A549 (cell line): ENCODE results near the gene FCRL3. TPM values are rescaled to one million over a fixed set of nuclear protein-coding genes. Genes with fewer than 3 reads are reported as not detected.

ENCODE experiments used
- ATAC-seq, 2 experiments: fragments of 200-7000 bp in 1 of 2; fragments of >200 bp in 1 of 2; cut with Nextera tagmentation in 1 of 2; cut with Tn5 transposase in 1 of 2; 3 replicates each; pipeline versions ENCODE4 v1.8.0 to v1.9.1; 2018 to 2020; ENCODE audit warnings: mild to moderate bottlenecking in 1 of 2, moderate library complexity in 1 of 2
- CTCF ChIA-PET: fragments of 300-600 bp; sonication (Branson Sonifier 250); formaldehyde crosslinking; extraction: SDS; loops from one replicate; lab custom pipeline; 2021; ENCODE audit warnings: antibody characterized with exemption, inconsistent platforms; lab: Yijun Ruan, JAX
- POLR2A ChIA-PET: fragments of 350-600 bp; formaldehyde crosslinking; extraction: SDS; loops from one replicate; lab custom pipeline; 2021; ENCODE audit warnings: antibody characterized with exemption, inconsistent platforms; lab: Yijun Ruan, JAX
- DNase-seq, 2 experiments: peaks; one replicate each; pipeline versions ENCODE4 v3.0.0 to v3.0.0-alpha.2; 2011 to 2016; ENCODE audit warnings: low read depth in 1 of 2, low spot score in 1 of 2
- FAIRE-seq: peaks from 2 replicates; lab custom pipeline; 2011; peaks lifted over from hg19 to GRCh38; lab: Jason Lieb, UNC
- H3K27ac ChIP-seq, 2 experiments: fragments of >200 bp; sonication (Bioruptor Twin); formaldehyde crosslinking; 3 replicates each; pipeline ENCODE4 v1.5.1; 2016 to 2017
- H3K4me1 ChIP-seq: fragments of >200 bp; sonication (Bioruptor Twin); formaldehyde crosslinking; 3 replicates; pipeline ENCODE4 v1.6.1; 2016
- H3K4me2 ChIP-seq: fragments of >200 bp; sonication (Bioruptor Twin); formaldehyde crosslinking; 3 replicates; pipeline ENCODE4 v1.6.1; 2016
- H3K4me3 ChIP-seq: fragments of >200 bp; sonication (Bioruptor Twin); formaldehyde crosslinking; 3 replicates; pipeline ENCODE4 v1.5.1; 2016
- H3K9me3 ChIP-seq: fragments of >200 bp; sonication (Bioruptor Twin); formaldehyde crosslinking; 3 replicates; pipeline ENCODE4 v1.6.1; 2016
- CBX8 ChIP-seq: fragments of 200-600 bp; sonication (generic); IDR thresholded peaks from 2 replicates; pipeline ENCODE4 v1.6.1; 2016
- CHD2 ChIP-seq: fragments of 150-350 bp; IDR thresholded peaks from 2 replicates; pipeline ENCODE4 v1.6.1; 2014; ENCODE audit warnings: low read length; ENCODE audit not compliant: partially characterized antibody
- EHMT2 ChIP-seq: fragments of 200-600 bp; sonication (generic); IDR thresholded peaks from 2 replicates; pipeline ENCODE4 v1.6.1; 2016; ENCODE audit warnings: antibody characterized with exemption, low read depth, mild to moderate bottlenecking, moderate library complexity
- ELK1 ChIP-seq: fragments of 150-350 bp; IDR thresholded peaks from 2 replicates; pipeline ENCODE4 v1.6.1; 2014; ENCODE audit warnings: low read depth, mild to moderate bottlenecking, low read length
- FOSL2 ChIP-seq, 2 experiments: fragments of 450-650 bp in 1 of 2; fragments of >200 bp in 1 of 2; sonication (Bioruptor Twin) in 1 of 2; formaldehyde crosslinking; IDR thresholded peaks; 2 replicates each; pipeline versions ENCODE4 v1.5.0 to v1.6.1; 2016 to 2020; ENCODE audit warnings: mild to moderate bottlenecking in 1 of 2, moderate library complexity in 1 of 2
- GATA3 ChIP-seq: IDR thresholded peaks from 2 replicates; pipeline ENCODE4 v1.6.1; 2012; ENCODE audit warnings: borderline replicate concordance
- HES2 ChIP-seq: fragments of >200 bp; sonication (Bioruptor Twin); formaldehyde crosslinking; IDR thresholded peaks from 2 replicates; pipeline ENCODE4 v1.6.1; 2016
- HOXA7 ChIP-seq: fragments of 250-450 bp; sonication (Bioruptor Pico); IDR thresholded peaks from 2 replicates; pipeline ENCODE4 v1.5.0; 2020; ENCODE audit warnings: mild to moderate bottlenecking, moderate library complexity
- HOXB5 ChIP-seq: fragments of 250-450 bp; sonication (Bioruptor Pico); IDR thresholded peaks from 2 replicates; pipeline ENCODE4 v1.5.0; 2020; ENCODE audit warnings: mild to moderate bottlenecking, moderate library complexity
- MAX ChIP-seq: IDR thresholded peaks from 2 replicates; pipeline ENCODE4 v1.6.1; 2012
- MAZ ChIP-seq: fragments of 150-350 bp; IDR thresholded peaks from 2 replicates; pipeline ENCODE4 v1.6.1; 2014; ENCODE audit warnings: antibody characterized with exemption, low read depth, low read length, borderline replicate concordance
- NFE2L2 ChIP-seq: fragments of 150-350 bp; conservative IDR thresholded peaks from 2 replicates; pipeline ENCODE4 v1.6.1; 2014; ENCODE audit warnings: low read length
- PHF8 ChIP-seq: fragments of 200-600 bp; sonication (generic); IDR thresholded peaks from 2 replicates; pipeline ENCODE4 v1.6.1; 2016; ENCODE audit warnings: low read depth, mild to moderate bottlenecking, antibody characterized with exemption, moderate library complexity, borderline replicate concordance
- POLR2A ChIP-seq: IDR thresholded peaks from 2 replicates; pipeline ENCODE4 v1.6.1; 2012; ENCODE audit warnings: mild to moderate bottlenecking, low read length
- SREBF2 ChIP-seq: fragments of 450-650 bp; IDR thresholded peaks from 2 replicates; pipeline ENCODE4 v1.6.1; 2014; ENCODE audit warnings: mild to moderate bottlenecking, moderate library complexity
- TFCP2L1 ChIP-seq: fragments of 250-450 bp; sonication (Bioruptor Pico); IDR thresholded peaks from 2 replicates; pipeline ENCODE4 v1.5.0; 2021; ENCODE audit warnings: mild to moderate bottlenecking
- WGBS: methylation state at CpG from one replicate; pipeline ENCODE4 v1.1.6; 2017; ENCODE audit errors: missing lambda C conversion rate; 5-methylcytosine and 5-hydroxymethylcytosine counted together
- polyA plus RNA-seq, 4 experiments: library from polyadenylated mRNA; depleted of rRNA in 3 of 4; stranded (reverse); fragments of >200 nt; fragmentation: RNase III in 1 of 4; extraction: RNeasy Plus Mini Kit Qiagen cat#74134 plus additional on column Dnase treatment in 1 of 4; gene quantifications; 2 replicates in 3 of 4; 3 replicates in 1 of 4; pipeline ENCODE4 v1.2.3, GENCODE V29; 2011 to 2017
- TF ChIP-seq, protein P1 (sequence below): fragments of 200-600 bp; sonication (generic); IDR thresholded peaks from 2 replicates; pipeline ENCODE4 v1.6.1; 2016; ENCODE audit warnings: antibody characterized with exemption, mild to moderate bottlenecking, moderate library complexity
- TF ChIP-seq, protein P2 (sequence below): IDR thresholded peaks from 2 replicates; pipeline ENCODE4 v1.6.1; 2012
- TF ChIP-seq, protein P3 (sequence below): fragments of 250-450 bp; sonication (Bioruptor Pico); IDR thresholded peaks from 2 replicates; pipeline ENCODE4 v1.5.0; 2020; ENCODE audit warnings: low read depth, mild to moderate bottlenecking, moderate library complexity

FCRL3 gene
- polyA plus RNA-seq, 2 of the 4 experiments (the other 2 are of a cell fraction) = 0.01 TPM; not detected in 1

DNA sequence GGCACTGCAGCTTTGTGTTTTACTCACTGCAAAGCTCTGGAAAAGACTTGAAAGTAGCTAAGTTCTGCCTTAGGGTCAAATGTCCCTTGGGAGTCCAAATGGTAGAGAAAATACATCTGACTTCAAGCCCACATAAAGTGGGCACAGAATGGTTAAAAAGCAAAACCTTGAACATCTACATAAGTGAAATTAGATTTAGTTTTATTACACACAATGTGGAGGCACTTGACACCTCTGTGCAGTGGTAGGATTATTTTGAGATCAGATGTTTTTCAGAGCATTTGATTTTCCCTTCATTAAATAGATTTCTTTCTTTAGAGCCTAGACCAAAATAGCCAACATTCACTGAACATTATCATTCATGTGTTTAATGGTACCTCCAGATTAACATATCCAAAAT, 11.2 kb upstream of the FCRL3 start:
- Histone ChIP-seq H3K27ac (no peak overlapping the region), H3K4me3 (no peak overlapping the region), H3K9me3 (no peaks in the 10 kb centered on the region), H3K4me1 (no peaks in the 10 kb centered on the region), H3K4me2 (no peak overlapping the region)
- ChIA-PET POLR2A (no interaction called here), CTCF (interaction anchor here (1.4 kb wide), 1 partner anchor 20 kb away, joined by 3 read pairs; no protein-coding TSS in a partner anchor)
- no peak for DNase-seq
- FAIRE-seq = no peak
- TF ChIP-seq, protein P1, sequence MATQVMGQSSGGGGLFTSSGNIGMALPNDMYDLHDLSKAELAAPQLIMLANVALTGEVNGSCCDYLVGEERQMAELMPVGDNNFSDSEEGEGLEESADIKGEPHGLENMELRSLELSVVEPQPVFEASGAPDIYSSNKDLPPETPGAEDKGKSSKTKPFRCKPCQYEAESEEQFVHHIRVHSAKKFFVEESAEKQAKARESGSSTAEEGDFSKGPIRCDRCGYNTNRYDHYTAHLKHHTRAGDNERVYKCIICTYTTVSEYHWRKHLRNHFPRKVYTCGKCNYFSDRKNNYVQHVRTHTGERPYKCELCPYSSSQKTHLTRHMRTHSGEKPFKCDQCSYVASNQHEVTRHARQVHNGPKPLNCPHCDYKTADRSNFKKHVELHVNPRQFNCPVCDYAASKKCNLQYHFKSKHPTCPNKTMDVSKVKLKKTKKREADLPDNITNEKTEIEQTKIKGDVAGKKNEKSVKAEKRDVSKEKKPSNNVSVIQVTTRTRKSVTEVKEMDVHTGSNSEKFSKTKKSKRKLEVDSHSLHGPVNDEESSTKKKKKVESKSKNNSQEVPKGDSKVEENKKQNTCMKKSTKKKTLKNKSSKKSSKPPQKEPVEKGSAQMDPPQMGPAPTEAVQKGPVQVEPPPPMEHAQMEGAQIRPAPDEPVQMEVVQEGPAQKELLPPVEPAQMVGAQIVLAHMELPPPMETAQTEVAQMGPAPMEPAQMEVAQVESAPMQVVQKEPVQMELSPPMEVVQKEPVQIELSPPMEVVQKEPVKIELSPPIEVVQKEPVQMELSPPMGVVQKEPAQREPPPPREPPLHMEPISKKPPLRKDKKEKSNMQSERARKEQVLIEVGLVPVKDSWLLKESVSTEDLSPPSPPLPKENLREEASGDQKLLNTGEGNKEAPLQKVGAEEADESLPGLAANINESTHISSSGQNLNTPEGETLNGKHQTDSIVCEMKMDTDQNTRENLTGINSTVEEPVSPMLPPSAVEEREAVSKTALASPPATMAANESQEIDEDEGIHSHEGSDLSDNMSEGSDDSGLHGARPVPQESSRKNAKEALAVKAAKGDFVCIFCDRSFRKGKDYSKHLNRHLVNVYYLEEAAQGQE = no peak
- TF ChIP-seq MAX = no peak
- TF ChIP-seq POLR2A = no peak
- TF ChIP-seq CHD2 = no peak
- ATAC-seq = no peak

DNA sequence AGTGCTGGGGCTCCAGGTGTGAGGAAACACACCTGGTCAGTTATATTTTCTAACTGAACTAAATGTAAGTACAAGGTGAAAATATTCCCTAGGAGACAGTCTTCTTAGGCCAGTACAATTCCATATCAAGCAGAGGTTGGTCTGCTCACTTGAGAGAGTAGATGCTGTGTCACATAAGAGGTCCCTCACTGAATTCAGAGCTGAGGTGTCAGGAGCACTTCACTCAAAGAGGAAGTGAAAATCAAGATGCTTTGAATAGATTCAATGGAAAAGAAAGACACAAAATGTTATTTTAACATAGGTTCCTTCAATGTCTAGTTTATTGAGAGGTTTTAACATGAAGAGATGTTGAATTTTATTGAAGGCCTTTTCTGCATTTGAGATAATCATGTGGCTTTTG, 4.3 kb upstream of the FCRL3 start:
- POLR2A ChIA-PET = no interaction called here
- H3K4me3 ChIP-seq = no peak overlapping the region
- H3K4me1 ChIP-seq = no peaks in the 10 kb centered on the region
- ATAC-seq = no peak
- TF ChIP-seq POLR2A = no peak
- no peak for TF ChIP-seq ELK1
- no peak for TF ChIP-seq FOSL2 (IDR thresholded peaks at IDR 0.05)
- TF ChIP-seq FOSL2 (CRISPR knock-in tag; IDR thresholded peaks at IDR 0.05) = no peak
- no peak for TF ChIP-seq MAX
- TF ChIP-seq HOXA7 (CRISPR knock-in tag) = no peak
- TF ChIP-seq HES2 = no peak
- TF ChIP-seq TFCP2L1 (CRISPR knock-in tag) = no peak
- no peak for TF ChIP-seq CBX8
- TF ChIP-seq, protein P2, sequence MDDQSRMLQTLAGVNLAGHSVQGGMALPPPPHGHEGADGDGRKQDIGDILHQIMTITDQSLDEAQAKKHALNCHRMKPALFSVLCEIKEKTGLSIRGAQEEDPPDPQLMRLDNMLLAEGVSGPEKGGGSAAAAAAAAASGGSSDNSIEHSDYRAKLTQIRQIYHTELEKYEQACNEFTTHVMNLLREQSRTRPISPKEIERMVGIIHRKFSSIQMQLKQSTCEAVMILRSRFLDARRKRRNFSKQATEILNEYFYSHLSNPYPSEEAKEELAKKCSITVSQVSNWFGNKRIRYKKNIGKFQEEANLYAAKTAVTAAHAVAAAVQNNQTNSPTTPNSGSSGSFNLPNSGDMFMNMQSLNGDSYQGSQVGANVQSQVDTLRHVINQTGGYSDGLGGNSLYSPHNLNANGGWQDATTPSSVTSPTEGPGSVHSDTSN = no peak
- TF ChIP-seq MAZ = no peak
- no peak for TF ChIP-seq PHF8
- TF ChIP-seq, protein P3, sequence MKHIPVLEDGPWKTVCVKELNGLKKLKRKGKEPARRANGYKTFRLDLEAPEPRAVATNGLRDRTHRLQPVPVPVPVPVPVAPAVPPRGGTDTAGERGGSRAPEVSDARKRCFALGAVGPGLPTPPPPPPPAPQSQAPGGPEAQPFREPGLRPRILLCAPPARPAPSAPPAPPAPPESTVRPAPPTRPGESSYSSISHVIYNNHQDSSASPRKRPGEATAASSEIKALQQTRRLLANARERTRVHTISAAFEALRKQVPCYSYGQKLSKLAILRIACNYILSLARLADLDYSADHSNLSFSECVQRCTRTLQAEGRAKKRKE (CRISPR knock-in tag) = no peak
- FAIRE-seq = no peak
- CTCF ChIA-PET = no interaction called here
- H3K27ac ChIP-seq = no peak overlapping the region
- H3K4me2 ChIP-seq = no peak overlapping the region
- no peak for DNase-seq
- no peaks in the 10 kb centered on the region for H3K9me3 ChIP-seq

- CTCF ChIA-PET = no interaction called here
- 14% methylated on average over 4 of the region's 4 CpGs for WGBS
These were observed 3.4 kb upstream of the FCRL3 start for GRCh38 chr1:157703981-157704380.

More at GRCh38 chr1:157703981-157704380, 3.4 kb upstream of the FCRL3 start:
- Histone ChIP-seq H3K27ac (no peak overlapping the region), H3K4me2 (no peak overlapping the region), H3K9me3 (no peaks in the 10 kb centered on the region), H3K4me3 (no peak overlapping the region), H3K4me1 (no peaks in the 10 kb centered on the region)
- ATAC-seq = no peak
- no peak for FAIRE-seq
- POLR2A ChIA-PET = no interaction called here
- TF ChIP-seq EHMT2 = no peak
- no peak for TF ChIP-seq TFCP2L1 (CRISPR knock-in tag)
- TF ChIP-seq GATA3 = no peak
- TF ChIP-seq SREBF2 = no peak
- TF ChIP-seq, protein P3 (CRISPR knock-in tag) = no peak
- TF ChIP-seq NFE2L2 = no peak
- no peak for TF ChIP-seq CBX8
- no peak for TF ChIP-seq HOXB5 (CRISPR knock-in tag)
- DNase-seq = no peak
